Astrocyte of the spinal cord (primary cell): ENCODE data around the gene BLTP3A.
"Not testable (repeated sequence)": the region's sequence is repeated elsewhere in the genome, so short reads cannot be mapped to it uniquely, and the experiment has no call there.

Experiments
- DNase-seq: peaks from one replicate; pipeline ENCODE4 v3.0.0; 2011; ENCODE audit warnings: low read depth, low spot score
- H3K4me3 ChIP-seq: 2 replicates; pipeline ENCODE4 v1.5.1; 2011; ENCODE audit warnings: low read depth, mild to moderate bottlenecking, low read length, moderate library complexity
- CTCF ChIP-seq: IDR thresholded peaks from 2 replicates; pipeline ENCODE4 v1.5.1; 2012; ENCODE audit warnings: low read depth, mild to moderate bottlenecking, low read length, inconsistent platforms
- in situ Hi-C: cut with HindIII; loops from 2 replicates; pipeline ENCODE4 v1.10.0; 2017; ENCODE audit warnings: low sequenced_read_pairs

The BLTP3A gene

GRCh38 chr6:34817446-34817845 is 25.6 kb downstream of the BLTP3A start:
- H3K4me3 ChIP-seq, result no peak overlapping the region
- TF ChIP-seq CTCF, result no peak
- in situ Hi-C loops, result no loop called here
- DNase-seq, result no peak

GRCh38 chr6:34818872-34819570 is 27.1 kb downstream of the BLTP3A start:
- H3K4me3 ChIP-seq, in situ Hi-C loops, DNase-seq: not testable (repeated sequence)

- in situ Hi-C loops, result no loop called here
- DNase-seq, result no peak
- no peak overlapping the region for H3K4me3 ChIP-seq
- no peak for TF ChIP-seq CTCF
Measured at GRCh38 chr6:34819571-34820480, 27.9 kb downstream of the BLTP3A start.

GRCh38 chr6:34829137-34829536 is 37.3 kb downstream of the BLTP3A start:
- in situ Hi-C loops, result no loop called here
- H3K4me3 ChIP-seq, result no peak overlapping the region
- no peak for DNase-seq
- no peak for TF ChIP-seq CTCF

- TF ChIP-seq CTCF, result no peak
- no peak for DNase-seq
- no peak overlapping the region for H3K4me3 ChIP-seq
- in situ Hi-C loops, result no loop called here
Measured at GRCh38 chr6:34832942-34833341, 41.1 kb downstream of the BLTP3A start.

- in situ Hi-C loops, result no loop called here
- no peak for DNase-seq
Measured at GRCh38 chr6:34834789-34835518, 43.1 kb downstream of the BLTP3A start.

More at GRCh38 chr6:34834789-34835518, 43.1 kb downstream of the BLTP3A start:
- TF ChIP-seq CTCF, result no peak
- H3K4me3 ChIP-seq, result no peak overlapping the region
